Measurements from ENCODE around the gene DNAJC12.

The DNAJC12 gene

DNA sequence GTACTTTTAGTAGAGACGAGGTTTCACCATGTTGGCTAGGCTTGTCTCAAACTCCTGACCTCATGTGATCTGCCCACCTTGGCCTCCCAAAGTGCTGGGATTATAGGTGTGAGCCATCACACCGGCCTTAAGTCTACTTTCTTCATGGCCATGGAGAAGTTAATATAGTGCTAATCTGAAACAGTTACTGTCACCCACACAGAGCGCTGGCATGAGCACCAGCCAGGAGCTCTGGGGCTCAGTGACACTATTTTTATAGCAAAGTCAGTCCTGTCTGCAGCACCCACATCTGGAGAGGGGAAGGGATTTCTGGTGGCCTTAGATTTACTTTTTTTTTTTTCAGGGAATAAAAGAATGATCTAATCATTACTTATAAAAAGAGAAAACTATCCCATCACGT lies 21.3 kb downstream of the DNAJC12 start:
- in situ Hi-C loops (cut with HindIII; ENCODE audit: low pct_ligation_motif_present, low sequenced_read_pairs) = no loop called here

GRCh38 chr10:67815571-67816059 lies 22.4 kb downstream of the DNAJC12 start:
- in situ Hi-C loops (cut with HindIII; ENCODE audit: low pct_ligation_motif_present, low sequenced_read_pairs) = no loop called here
- Histone ChIP-seq H3K27me3 (replicated peaks) (no peaks in the 10 kb centered on the region), H3K36me3 (replicated peaks) (no peaks in the 10 kb centered on the region), H3K4me3 (ENCODE audit: low read depth, low read length) (no peak overlapping the region), H3K27ac (no peak overlapping the region)
- no peak for TF ChIP-seq CTCF (IDR thresholded peaks at IDR 0.05; ENCODE audit: low read depth, low read length, missing control alignments)
- peak; percentile 16 for DNase-seq

More for the DNA sequence above, 21.3 kb downstream of the DNAJC12 start:
- H3K27me3 ChIP-seq (replicated peaks) = no peaks in the 10 kb centered on the region
- H3K27ac ChIP-seq = no peak overlapping the region
- H3K4me3 ChIP-seq (ENCODE audit: low read depth, low read length) = no peak overlapping the region
- DNase-seq = no peak
- no peaks in the 10 kb centered on the region for H3K36me3 ChIP-seq (replicated peaks)
- no peak for TF ChIP-seq CTCF (IDR thresholded peaks at IDR 0.05; ENCODE audit: low read depth, low read length, missing control alignments)

DNA sequence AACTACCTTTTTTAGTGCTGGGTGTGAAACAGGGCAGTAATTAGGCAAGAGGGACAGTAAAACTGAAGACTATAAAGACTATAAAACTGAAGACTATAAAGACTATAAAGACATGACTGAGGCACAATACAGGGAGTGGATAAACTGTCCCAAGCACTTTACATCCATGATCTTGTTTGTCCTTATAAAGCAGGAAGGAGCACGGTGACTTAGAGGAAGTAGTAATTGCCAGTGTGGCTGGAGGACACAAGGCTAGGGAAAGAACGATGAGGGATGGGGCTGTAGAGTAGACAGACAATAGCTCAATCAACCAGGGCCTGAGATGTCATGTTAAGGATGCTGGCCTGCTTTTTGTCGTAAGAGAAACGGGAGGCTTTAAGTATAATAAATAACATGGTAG lies 26.0 kb downstream of the DNAJC12 start:
- Histone ChIP-seq H3K36me3 (replicated peaks) (no peaks in the 10 kb centered on the region), H3K4me3 (ENCODE audit: low read depth, low read length) (no peak overlapping the region), H3K27me3 (replicated peaks) (no peaks in the 10 kb centered on the region), H3K27ac (no peak overlapping the region)
- in situ Hi-C loops (cut with HindIII; ENCODE audit: low pct_ligation_motif_present, low sequenced_read_pairs) = no loop called here
- no peak for DNase-seq
- TF ChIP-seq CTCF (IDR thresholded peaks at IDR 0.05; ENCODE audit: low read depth, low read length, missing control alignments) = no peak

DNA sequence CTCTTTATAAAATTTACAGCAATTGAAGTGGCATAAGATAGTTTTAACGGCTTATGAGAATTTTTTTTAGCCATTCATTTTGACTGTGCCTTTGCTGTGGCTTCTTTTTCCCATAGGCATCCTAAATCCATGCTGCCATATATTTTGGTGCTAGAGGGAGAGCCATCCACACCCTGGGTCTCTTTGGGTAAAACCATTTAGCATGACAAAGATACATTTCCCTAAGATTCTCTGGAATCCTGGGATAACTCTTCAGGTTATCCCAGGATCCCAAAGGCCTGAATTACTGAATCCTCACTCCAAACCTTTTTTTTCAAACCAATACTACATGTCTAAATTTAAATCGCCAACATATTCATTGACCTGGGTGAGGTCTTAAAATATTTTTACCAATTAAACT lies 28.9 kb downstream of the DNAJC12 start:
- Histone ChIP-seq H3K27ac (no peak overlapping the region), H3K27me3 (replicated peaks) (no peaks in the 10 kb centered on the region), H3K4me3 (ENCODE audit: low read depth, low read length) (no peak overlapping the region), H3K36me3 (replicated peaks) (no peaks in the 10 kb centered on the region)
- DNase-seq = no peak
- TF ChIP-seq CTCF (IDR thresholded peaks at IDR 0.05; ENCODE audit: low read depth, low read length, missing control alignments) = no peak
- in situ Hi-C loops (cut with HindIII; ENCODE audit: low pct_ligation_motif_present, low sequenced_read_pairs) = no loop called here

GRCh38 chr10:67808704-67809103 lies 29.3 kb downstream of the DNAJC12 start:
- no peaks in the 10 kb centered on the region for H3K27me3 ChIP-seq (replicated peaks)

More at GRCh38 chr10:67808704-67809103, 29.3 kb downstream of the DNAJC12 start:
- TF ChIP-seq CTCF (IDR thresholded peaks at IDR 0.05; ENCODE audit: low read depth, low read length, missing control alignments) = no peak
- Histone ChIP-seq H3K36me3 (replicated peaks) (no peaks in the 10 kb centered on the region), H3K4me3 (ENCODE audit: low read depth, low read length) (no peak overlapping the region), H3K27ac (no peak overlapping the region)
- no peak for DNase-seq
- in situ Hi-C loops (cut with HindIII; ENCODE audit: low pct_ligation_motif_present, low sequenced_read_pairs) = no loop called here

Data from brain microvascular endothelial cell (primary cell).